DMS153 treated with DMSO at 0.1 percent for 48 hours (cell line): Measurements from ENCODE around the gene TRPC3.
"Not testable (repeated sequence)": the region's sequence is repeated elsewhere in the genome, so short reads cannot be mapped to it uniquely, and the experiment has no call there.

ENCODE experiments used
- DNase-seq: peaks from one replicate; lab custom pipeline; 2025; ENCODE audit not compliant: unreplicated experiment; lab: John Stamatoyannopoulos, UW

Gene TRPC3

GRCh38 chr4:121950212-121950679 lies 1.6 kb downstream of the TRPC3 start:
- peak; percentile 50 for DNase-seq

- no peak for DNase-seq
Measured at GRCh38 chr4:121946644-121947043, 5.2 kb downstream of the TRPC3 start.

- no peak for DNase-seq
Measured at GRCh38 chr4:121943941-121944340, 7.9 kb downstream of the TRPC3 start.

GRCh38 chr4:121939690-121940089 lies 12.2 kb downstream of the TRPC3 start:
- DNase-seq, result no peak

- DNase-seq, result no peak
Measured at GRCh38 chr4:121938282-121939092, 13.4 kb downstream of the TRPC3 start.

GRCh38 chr4:121936101-121936500 lies 15.8 kb downstream of the TRPC3 start:
- no peak for DNase-seq

- no peak for DNase-seq
Measured at GRCh38 chr4:121934635-121935034, 17.2 kb downstream of the TRPC3 start.

- DNase-seq, result no peak
Measured at GRCh38 chr4:121932212-121932974, 19.5 kb downstream of the TRPC3 start.

GRCh38 chr4:121930304-121930703 lies 21.6 kb downstream of the TRPC3 start:
- DNase-seq, result no peak

GRCh38 chr4:121927948-121928347 lies 23.9 kb downstream of the TRPC3 start:
- DNase-seq, result no peak

- DNase-seq, result not testable (repeated sequence)
Measured at GRCh38 chr4:121926490-121926889, 25.4 kb downstream of the TRPC3 start.

- DNase-seq, result no peak
Measured at GRCh38 chr4:121923306-121923705, 28.6 kb downstream of the TRPC3 start.

GRCh38 chr4:121913667-121914066 lies 38.2 kb downstream of the TRPC3 start:
- DNase-seq, result no peak

GRCh38 chr4:121908346-121908745 lies 43.5 kb downstream of the TRPC3 start:
- DNase-seq, result no peak

GRCh38 chr4:121900132-121900983 lies 51.5 kb downstream of the TRPC3 start:
- peak; percentile 50 for DNase-seq

- DNase-seq, result peak; percentile 14
Measured at GRCh38 chr4:121898150-121898549, 53.7 kb downstream of the TRPC3 start.

- no peak for DNase-seq
Measured at GRCh38 chr4:121888134-121888533, 63.7 kb downstream of the TRPC3 start.

- no peak for DNase-seq
Measured at GRCh38 chr4:121885115-121885514, 66.7 kb downstream of the TRPC3 start.

GRCh38 chr4:121881158-121881557 lies 70.7 kb downstream of the TRPC3 start:
- no peak for DNase-seq

- DNase-seq, result no peak
Measured at GRCh38 chr4:121879135-121879534, 72.7 kb downstream of the TRPC3 start.
